Left ventricle myocardium inferior (tissue), 1 donor: Measurements from ENCODE around the gene GATA5. TPM values are rescaled to one million over a fixed set of nuclear protein-coding genes. Genes with fewer than 3 reads are reported as not detected.
"Not testable (repeated sequence)": the region's sequence is repeated elsewhere in the genome, so short reads cannot be mapped to it uniquely, and the experiment has no call there.

Source experiments
- DNase-seq: peaks from one replicate; pipeline ENCODE4 v3.0.0-alpha.2; 2020
- H3K27ac ChIP-seq: fragments of 200-600 bp; replicated peaks from 2 replicates; pipeline ENCODE4 v1.8.0; 2021
- H3K27me3 ChIP-seq: fragments of 200-600 bp; 2 replicates; pipeline ENCODE4 v1.8.0; 2021; ENCODE audit warnings: low read depth
- H3K36me3 ChIP-seq: fragments of 200-600 bp; 2 replicates; pipeline ENCODE4 v1.8.0; 2021
- H3K4me1 ChIP-seq: fragments of 200-600 bp; 2 replicates; pipeline ENCODE4 v1.8.0; 2021
- H3K4me3 ChIP-seq: fragments of 200-600 bp; 2 replicates; pipeline ENCODE4 v1.8.0; 2021; ENCODE audit warnings: mild to moderate bottlenecking, moderate library complexity
- H3K9me3 ChIP-seq: fragments of 200-600 bp; replicated peaks from 2 replicates; pipeline ENCODE4 v1.8.0; 2021
- CTCF ChIP-seq: fragments of 200-600 bp; IDR thresholded peaks from 2 replicates; pipeline ENCODE4 v1.8.0; 2021; ENCODE audit warnings: antibody characterized with exemption, mild to moderate bottlenecking, borderline replicate concordance
- intact Hi-C: fragments of 100-400 bp; cut with micrococcal nuclease; formaldehyde crosslinking; loops from one replicate; pipeline ENCODE4 v1.11.0; 2022
- total RNA-seq: library from RNA; stranded (reverse); fragmentation: NEBNext Ultra II Directional; extraction: Animal tissue kit (Norgen Biotek cat#: 25700); gene quantifications from one replicate; pipeline ENCODE4 v1.2.1, GENCODE V29; 2021
- donor health status: DM: no; HTN: yes; CAD: no; lungs with severe emphysema.

GATA5 gene
- total RNA-seq, 1 donor from 2014 or later, result 0.69 TPM

DNA sequence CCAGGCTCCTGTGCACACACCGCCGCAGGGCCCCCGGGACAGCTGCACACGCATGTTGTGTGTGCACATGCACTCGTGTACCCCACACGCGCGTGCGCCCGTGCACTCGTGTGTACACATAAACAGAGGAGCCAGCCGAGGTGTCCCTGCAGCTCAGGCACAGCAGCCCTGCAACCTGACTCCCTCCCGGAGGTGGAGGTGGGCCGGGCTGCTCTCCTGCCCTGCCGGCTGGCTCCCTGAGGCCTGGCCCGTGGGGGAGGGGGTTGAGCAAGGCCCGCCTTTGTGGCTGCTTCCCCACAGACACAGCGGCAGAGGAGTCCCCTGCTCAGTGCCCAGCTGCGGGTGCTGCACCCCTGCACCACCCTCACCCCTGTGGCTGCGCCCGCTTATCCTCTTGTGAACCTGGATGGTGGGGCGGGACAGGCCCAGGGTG lies 49.1 kb downstream of the GATA5 start:
- intact Hi-C loops, result no loop called here
- no peak for TF ChIP-seq CTCF
- no peaks in the 10 kb centered on the region for H3K9me3 ChIP-seq
- no peak for DNase-seq
- H3K27ac ChIP-seq, result no peak overlapping the region
- H3K36me3 ChIP-seq, result no peaks in the 10 kb centered on the region
- peaks cover 65% of the 10 kb centered on the region for H3K27me3 ChIP-seq
- no peaks in the 10 kb centered on the region for H3K4me1 ChIP-seq
- no peak overlapping the region for H3K4me3 ChIP-seq

DNA sequence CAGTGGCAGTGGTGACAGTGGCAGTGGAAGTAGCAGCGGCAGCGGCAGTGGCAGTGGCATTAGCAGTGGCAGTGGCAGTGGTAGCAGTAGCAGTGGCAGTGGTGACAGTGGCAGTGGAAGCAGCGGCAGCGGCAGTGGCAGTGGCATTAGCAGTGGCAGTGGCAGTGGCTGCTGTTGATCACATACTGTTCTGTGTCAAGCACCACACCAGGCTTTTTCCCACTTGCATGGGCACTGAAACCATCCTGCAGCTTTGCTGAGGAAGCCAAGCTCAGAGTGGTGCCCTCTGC lies 49.8 kb downstream of the GATA5 start:
- peaks cover 65% of the 10 kb centered on the region for H3K27me3 ChIP-seq
- DNase-seq, H3K36me3 ChIP-seq, H3K9me3 ChIP-seq, H3K4me1 ChIP-seq, H3K4me3 ChIP-seq, intact Hi-C loops, H3K27ac ChIP-seq: not testable (repeated sequence)

GRCh38 chr20:62425281-62426058 lies 50.3 kb downstream of the GATA5 start:
- Histone ChIP-seq H3K9me3 (no peaks in the 10 kb centered on the region), H3K36me3 (no peaks in the 10 kb centered on the region), H3K27ac (no peak overlapping the region), H3K4me3 (no peak overlapping the region), H3K4me1 (no peaks in the 10 kb centered on the region), H3K27me3 (peaks cover 62% of the 10 kb centered on the region)
- TF ChIP-seq CTCF, result no peak
- intact Hi-C loops, result no loop called here
- DNase-seq, result no peak

GRCh38 chr20:62424249-62425107 lies 51.3 kb downstream of the GATA5 start:
- Histone ChIP-seq H3K4me1 (no peaks in the 10 kb centered on the region), H3K36me3 (no peaks in the 10 kb centered on the region), H3K27me3 (peaks cover 56% of the 10 kb centered on the region), H3K27ac (no peak overlapping the region), H3K4me3 (no peak overlapping the region), H3K9me3 (no peaks in the 10 kb centered on the region)
- no peak for DNase-seq
- TF ChIP-seq CTCF, result no peak
- intact Hi-C loops, result no loop called here

DNA sequence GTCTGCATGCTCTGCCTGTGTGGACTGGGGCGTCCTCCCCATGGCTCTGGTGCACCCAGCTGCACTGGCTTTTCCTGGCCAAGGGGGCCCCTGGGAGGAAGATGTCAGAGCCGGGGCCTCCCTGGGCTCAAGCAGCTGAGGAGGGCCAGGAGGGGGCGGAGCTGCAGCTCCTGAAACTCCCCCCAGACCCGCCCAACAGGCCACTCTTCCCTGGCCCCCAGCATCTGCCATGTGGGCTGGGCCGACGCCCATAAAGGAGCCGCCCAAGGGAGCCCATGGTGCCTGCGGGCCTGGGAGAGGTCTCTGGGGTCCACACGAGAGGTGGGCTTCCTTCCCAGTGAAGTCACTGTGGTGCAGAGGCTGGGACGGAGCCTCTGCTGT lies 52.5 kb downstream of the GATA5 start:
- intact Hi-C loops, result no loop called here
- TF ChIP-seq CTCF, result no peak
- Histone ChIP-seq H3K4me1 (no peaks in the 10 kb centered on the region), H3K4me3 (no peak overlapping the region), H3K9me3 (no peaks in the 10 kb centered on the region), H3K27ac (no peak overlapping the region), H3K27me3 (peaks cover 60% of the 10 kb centered on the region), H3K36me3 (no peaks in the 10 kb centered on the region)
- DNase-seq, result no peak

DNA sequence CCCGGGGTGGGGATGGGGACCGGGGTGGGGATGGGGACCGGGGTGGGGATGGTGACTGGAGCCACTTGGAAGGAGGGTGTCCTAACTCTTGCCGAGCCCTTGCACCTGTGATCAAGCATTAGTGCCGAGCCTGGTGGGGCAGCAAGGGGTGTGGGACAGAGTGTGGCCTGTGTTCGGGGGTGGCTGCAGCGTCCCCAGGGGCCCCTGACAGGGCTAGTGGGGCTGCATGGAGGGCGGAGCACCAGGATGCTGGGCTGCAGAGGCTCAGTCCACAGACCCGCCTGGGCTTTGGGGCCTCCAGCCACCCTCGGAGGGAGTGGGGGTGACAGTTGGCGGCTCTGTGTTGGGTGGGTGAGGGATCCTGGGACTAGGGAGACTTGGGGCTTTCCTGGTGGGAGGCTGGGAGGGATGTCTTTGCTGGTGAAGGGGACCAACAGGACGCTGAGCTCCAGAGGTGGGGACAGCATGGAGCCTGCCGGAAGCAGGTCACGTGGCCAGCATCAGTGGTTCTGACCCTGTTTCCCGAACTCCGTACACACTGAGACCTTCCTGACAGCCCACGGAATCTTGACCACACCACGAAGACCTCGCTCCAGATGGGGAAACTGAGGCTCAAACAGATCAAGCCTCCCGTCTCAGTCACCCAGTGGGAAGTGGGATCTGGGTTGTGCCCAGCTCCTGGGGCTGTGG lies 53.0 kb downstream of the GATA5 start:
- peaks cover 57% of the 10 kb centered on the region for H3K27me3 ChIP-seq
- no peak overlapping the region for H3K4me3 ChIP-seq
- no peaks in the 10 kb centered on the region for H3K36me3 ChIP-seq
- no peak for TF ChIP-seq CTCF
- H3K4me1 ChIP-seq, result no peaks in the 10 kb centered on the region
- no peaks in the 10 kb centered on the region for H3K9me3 ChIP-seq
- no peak for DNase-seq
- intact Hi-C loops, result no loop called here
- no peak overlapping the region for H3K27ac ChIP-seq
